Putamen (tissue), 1 donor: ENCODE results near the gene PYCR2.
A peak's percentile ranks its signal among the peaks of the same experiment; 100 is the strongest.
"Not testable (repeated sequence)": the region's sequence is repeated elsewhere in the genome, so short reads cannot be mapped to it uniquely, and the experiment has no call there.

Source experiments
- DNase-seq: peaks from one replicate; pipeline ENCODE4 v3.0.0-alpha.2; 2016; ENCODE audit warnings: low spot score

The PYCR2 gene

GRCh38 chr1:225923692-225924555 is at the start of gene PYCR2:
TSS of gene PYCR2 (minus strand) at chr1:225924250. CDS start at chr1:225924110, 140 bp downstream.
- peak; percentile 96 for DNase-seq

GRCh38 chr1:225973158-225973557 is 49.1 kb upstream of the PYCR2 start:
- DNase-seq: no peak

- no peak for DNase-seq
These were observed 48.5 kb upstream of the PYCR2 start for GRCh38 chr1:225972344-225973152.

GRCh38 chr1:225970592-225971157 is 46.6 kb upstream of the PYCR2 start:
- DNase-seq: not testable (repeated sequence)

- DNase-seq: not testable (repeated sequence)
These were observed 45.7 kb upstream of the PYCR2 start for GRCh38 chr1:225969751-225970150.

- DNase-seq: no peak
These were observed 41.2 kb upstream of the PYCR2 start for GRCh38 chr1:225965231-225965630.

- DNase-seq: no peak
These were observed 39.9 kb upstream of the PYCR2 start for GRCh38 chr1:225963735-225964530.

- DNase-seq: no peak
These were observed 38.5 kb upstream of the PYCR2 start for GRCh38 chr1:225962440-225962975.

- no peak for DNase-seq
These were observed 37.8 kb upstream of the PYCR2 start for GRCh38 chr1:225961659-225962439.

- DNase-seq: no peak
These were observed 34.0 kb upstream of the PYCR2 start for GRCh38 chr1:225958041-225958440.

GRCh38 chr1:225954753-225955152 is 30.7 kb upstream of the PYCR2 start:
- no peak for DNase-seq

- no peak for DNase-seq
These were observed 29.3 kb upstream of the PYCR2 start for GRCh38 chr1:225953315-225953714.

- DNase-seq: no peak
These were observed 27.0 kb upstream of the PYCR2 start for GRCh38 chr1:225950905-225951497.

- DNase-seq: no peak
These were observed 25.0 kb upstream of the PYCR2 start for GRCh38 chr1:225949041-225949440.

GRCh38 chr1:225946803-225947202 is 22.8 kb upstream of the PYCR2 start:
- DNase-seq: no peak

- no peak for DNase-seq
These were observed 22.1 kb upstream of the PYCR2 start for GRCh38 chr1:225946082-225946620.

GRCh38 chr1:225945564-225945963 is 21.5 kb upstream of the PYCR2 start:
- no peak for DNase-seq

GRCh38 chr1:225944951-225945350 is 20.9 kb upstream of the PYCR2 start:
- DNase-seq: no peak

- no peak for DNase-seq
These were observed 20.3 kb upstream of the PYCR2 start for GRCh38 chr1:225944387-225944786.

- no peak for DNase-seq
These were observed 19.5 kb upstream of the PYCR2 start for GRCh38 chr1:225943582-225943981.
